ENCODE results near the gene WNT7A.

GRCh38 chr3:13767896-13768295 lies 112.0 kb downstream of the WNT7A start:
- no peak for TF ChIP-seq POLR2AphosphoS5 (IDR thresholded peaks at IDR 0.05)
- TF ChIP-seq, protein P1, sequence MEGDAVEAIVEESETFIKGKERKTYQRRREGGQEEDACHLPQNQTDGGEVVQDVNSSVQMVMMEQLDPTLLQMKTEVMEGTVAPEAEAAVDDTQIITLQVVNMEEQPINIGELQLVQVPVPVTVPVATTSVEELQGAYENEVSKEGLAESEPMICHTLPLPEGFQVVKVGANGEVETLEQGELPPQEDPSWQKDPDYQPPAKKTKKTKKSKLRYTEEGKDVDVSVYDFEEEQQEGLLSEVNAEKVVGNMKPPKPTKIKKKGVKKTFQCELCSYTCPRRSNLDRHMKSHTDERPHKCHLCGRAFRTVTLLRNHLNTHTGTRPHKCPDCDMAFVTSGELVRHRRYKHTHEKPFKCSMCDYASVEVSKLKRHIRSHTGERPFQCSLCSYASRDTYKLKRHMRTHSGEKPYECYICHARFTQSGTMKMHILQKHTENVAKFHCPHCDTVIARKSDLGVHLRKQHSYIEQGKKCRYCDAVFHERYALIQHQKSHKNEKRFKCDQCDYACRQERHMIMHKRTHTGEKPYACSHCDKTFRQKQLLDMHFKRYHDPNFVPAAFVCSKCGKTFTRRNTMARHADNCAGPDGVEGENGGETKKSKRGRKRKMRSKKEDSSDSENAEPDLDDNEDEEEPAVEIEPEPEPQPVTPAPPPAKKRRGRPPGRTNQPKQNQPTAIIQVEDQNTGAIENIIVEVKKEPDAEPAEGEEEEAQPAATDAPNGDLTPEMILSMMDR (IDR thresholded peaks at IDR 0.05), result no peak

Measured in stomach (tissue), 4 donors.